Chondrocyte (in vitro differentiated cells): ENCODE measurements around the gene RNF10. TPM values are rescaled to one million over a fixed set of nuclear protein-coding genes. Genes with fewer than 3 reads are reported as not detected.
"Not testable (repeated sequence)": the region's sequence is repeated elsewhere in the genome, so short reads cannot be mapped to it uniquely, and the experiment has no call there.

Experiments used
- DNase-seq: peaks from one replicate; pipeline ENCODE4 v3.0.0; 2021; ENCODE audit warnings: mixed read lengths, low spot score
- H3K27ac Mint-ChIP-seq: one replicate; pipeline ENCODE4 v1.8.0; 2021; ENCODE audit warnings: mild to moderate bottlenecking, moderate library complexity, mixed read lengths; ENCODE audit not compliant: unreplicated experiment
- H3K27me3 Mint-ChIP-seq: 2 replicates; pipeline ENCODE4 v1.8.0; 2021; ENCODE audit warnings: low read depth, mixed read lengths
- H3K36me3 Mint-ChIP-seq: 2 replicates; pipeline ENCODE4 v1.8.0; 2021; ENCODE audit warnings: low read depth, mixed read lengths
- H3K4me1 Mint-ChIP-seq: 2 replicates; pipeline ENCODE4 v1.8.0; 2021; ENCODE audit warnings: low read depth, mild to moderate bottlenecking, mixed read lengths
- H3K4me3 Mint-ChIP-seq: one replicate; pipeline ENCODE4 v1.8.0; 2021; ENCODE audit warnings: mild to moderate bottlenecking, moderate library complexity, mixed read lengths; ENCODE audit not compliant: unreplicated experiment
- H3K9me3 Mint-ChIP-seq: 2 replicates; pipeline ENCODE4 v1.8.0; 2021; ENCODE audit warnings: low read depth, mixed read lengths
- CTCF ChIP-seq: fragments of 200-600 bp; sonication (generic); IDR thresholded peaks from 2 replicates; pipeline ENCODE4 v1.5.0; 2021; ENCODE audit warnings: antibody characterized with exemption, mild to moderate bottlenecking, moderate library complexity
- total RNA-seq: library from RNA; stranded (reverse); gene quantifications from 3 replicates; pipeline ENCODE4 v1.2.1, GENCODE V29; 2021

Gene RNF10
- total RNA-seq, 1 donor from 2014 or later, result 136 TPM

GRCh38 chr12:120599672-120600552, 65.8 kb downstream of the RNF10 start:
- no peaks in the 10 kb centered on the region for H3K27me3 Mint-ChIP-seq

GRCh38 chr12:120602416-120602815, 68.3 kb downstream of the RNF10 start:
- H3K27me3 Mint-ChIP-seq, H3K36me3 Mint-ChIP-seq, H3K9me3 Mint-ChIP-seq, H3K4me3 Mint-ChIP-seq, DNase-seq, H3K27ac Mint-ChIP-seq, H3K4me1 Mint-ChIP-seq: not testable (repeated sequence)

More at GRCh38 chr12:120599672-120600552, 65.8 kb downstream of the RNF10 start:
- Mint-ChIP-seq H3K36me3 (no peaks in the 10 kb centered on the region), H3K4me1 (peaks cover 7% of the 10 kb centered on the region), H3K27ac (no peak overlapping the region), H3K4me3 (no peak overlapping the region), H3K9me3 (no peaks in the 10 kb centered on the region)
- no peak for DNase-seq
- TF ChIP-seq CTCF, result no peak

DNA sequence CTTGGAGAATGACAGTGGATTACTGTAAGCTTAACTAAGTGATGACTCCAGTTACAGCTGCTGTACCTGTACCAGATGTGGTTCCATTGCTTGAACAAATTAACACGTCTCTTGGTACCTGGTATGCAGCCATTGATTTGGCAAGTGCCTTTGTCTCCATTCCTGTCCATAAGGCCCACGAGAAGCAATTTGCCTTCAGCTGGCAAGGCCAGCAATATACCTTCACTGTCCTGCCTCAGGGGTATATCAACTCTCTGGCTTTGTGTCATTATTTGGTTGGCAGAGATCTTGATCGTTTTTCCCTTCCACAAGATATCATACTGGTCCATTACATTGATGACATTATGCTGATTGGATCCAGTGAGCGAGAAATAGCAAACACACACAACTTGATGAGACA, 76.4 kb downstream of the RNF10 start:
- H3K4me1 Mint-ChIP-seq, result no peaks in the 10 kb centered on the region
- no peak overlapping the region for H3K27ac Mint-ChIP-seq
- H3K9me3 Mint-ChIP-seq, result no peaks in the 10 kb centered on the region
- DNase-seq, result no peak
- peaks cover 33% of the 10 kb centered on the region for H3K27me3 Mint-ChIP-seq
- H3K36me3 Mint-ChIP-seq, result peaks cover 2% of the 10 kb centered on the region
- TF ChIP-seq CTCF, result no peak
- no peak overlapping the region for H3K4me3 Mint-ChIP-seq

DNA sequence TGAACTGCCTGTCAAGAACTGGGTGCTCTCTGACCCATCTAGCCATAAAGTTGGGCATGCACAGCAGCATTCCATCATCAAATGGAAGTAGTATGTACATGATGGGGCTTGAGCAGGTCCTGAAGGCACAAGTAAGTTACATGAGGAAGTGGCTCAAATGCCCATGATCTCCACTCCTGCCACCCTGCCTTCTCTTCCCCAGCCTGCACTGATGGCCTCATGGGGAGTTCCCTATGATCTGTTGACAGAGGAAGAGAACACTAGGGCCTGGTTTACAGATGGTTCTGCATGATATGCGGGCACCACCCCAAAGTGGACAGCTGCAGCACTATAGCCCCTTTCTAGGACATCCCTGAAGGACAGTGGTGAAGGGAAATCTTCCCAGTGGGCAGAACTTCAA, 77.4 kb downstream of the RNF10 start:
- DNase-seq, H3K9me3 Mint-ChIP-seq, H3K4me3 Mint-ChIP-seq, H3K27ac Mint-ChIP-seq, H3K4me1 Mint-ChIP-seq, H3K36me3 Mint-ChIP-seq: not testable (repeated sequence)
- peaks cover 33% of the 10 kb centered on the region for H3K27me3 Mint-ChIP-seq

DNA sequence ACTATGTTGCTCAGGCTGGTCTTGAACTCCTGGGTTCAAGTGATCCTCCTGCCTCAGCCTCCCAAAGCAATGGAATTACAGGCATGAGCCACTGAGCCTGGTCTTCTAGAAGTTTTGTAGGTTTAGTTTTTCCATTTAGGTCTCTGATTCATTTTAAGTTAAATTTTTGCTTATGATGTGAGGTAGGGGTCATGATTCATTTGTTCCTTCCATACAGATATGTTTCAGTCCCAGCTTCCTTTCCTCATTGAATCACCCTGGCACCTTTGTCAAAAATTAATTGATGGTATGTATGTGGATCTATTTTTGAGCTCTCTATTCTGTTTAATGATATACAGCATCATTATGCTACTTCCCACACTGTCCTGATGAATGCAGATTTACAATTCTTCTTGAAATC, 80.7 kb downstream of the RNF10 start:
- no peak for DNase-seq
- Mint-ChIP-seq H3K27me3 (peaks cover 43% of the 10 kb centered on the region), H3K4me1 (peaks cover 5% of the 10 kb centered on the region), H3K36me3 (no peaks in the 10 kb centered on the region), H3K4me3 (no peak overlapping the region), H3K27ac (no peak overlapping the region), H3K9me3 (no peaks in the 10 kb centered on the region)
- TF ChIP-seq CTCF, result no peak

GRCh38 chr12:120617193-120617592, 83.0 kb downstream of the RNF10 start:
- peaks cover 40% of the 10 kb centered on the region for H3K27me3 Mint-ChIP-seq
- H3K9me3 Mint-ChIP-seq, H3K36me3 Mint-ChIP-seq, H3K4me3 Mint-ChIP-seq, DNase-seq, H3K27ac Mint-ChIP-seq, H3K4me1 Mint-ChIP-seq: not testable (repeated sequence)

- H3K27ac Mint-ChIP-seq, H3K4me3 Mint-ChIP-seq, DNase-seq, H3K9me3 Mint-ChIP-seq, H3K36me3 Mint-ChIP-seq, H3K4me1 Mint-ChIP-seq: not testable (repeated sequence)
- H3K27me3 Mint-ChIP-seq, result peaks cover 40% of the 10 kb centered on the region
Observed at GRCh38 chr12:120617767-120618166, 83.6 kb downstream of the RNF10 start.
